GM10266 (cell line): ENCODE data around the gene WNT7B.

Experiments used
- DNase-seq: peaks from one replicate; pipeline ENCODE4 v3.0.0; 2012; ENCODE audit errors: extremely low spot score
- CTCF ChIP-seq: IDR thresholded peaks from 2 replicates; pipeline ENCODE4 v1.5.1; 2012; ENCODE audit warnings: mild to moderate bottlenecking, low read depth; ENCODE audit not compliant: control insufficient read depth, insufficient read depth; ENCODE audit errors: missing control alignments

The WNT7B gene

GRCh38 chr22:45918459-45919370, 58.2 kb downstream of the WNT7B start:
- no peak for DNase-seq
- no peak for TF ChIP-seq CTCF

- DNase-seq = no peak
- no peak for TF ChIP-seq CTCF
Observed at GRCh38 chr22:45917700-45918458, 59.1 kb downstream of the WNT7B start.

- TF ChIP-seq CTCF = no peak
- DNase-seq = no peak
Observed at GRCh38 chr22:45917146-45917545, 59.8 kb downstream of the WNT7B start.

- no peak for TF ChIP-seq CTCF
- no peak for DNase-seq
Observed at GRCh38 chr22:45916515-45916914, 60.4 kb downstream of the WNT7B start.

GRCh38 chr22:45915841-45916240, 61.1 kb downstream of the WNT7B start:
- TF ChIP-seq CTCF = no peak
- DNase-seq = no peak

GRCh38 chr22:45915151-45915550, 61.8 kb downstream of the WNT7B start:
- TF ChIP-seq CTCF = no peak
- no peak for DNase-seq

- DNase-seq = no peak
- no peak for TF ChIP-seq CTCF
Observed at GRCh38 chr22:45914309-45914708, 62.7 kb downstream of the WNT7B start.
